ENCODE data around the gene MEGF6. TPM values are rescaled to one million over a fixed set of nuclear protein-coding genes. Genes with fewer than 3 reads are reported as not detected.

Gene MEGF6
- polyA plus RNA-seq, 1 donor (not counting 4 experiments of a cell fraction or from before 2014, with no cell fraction given), result 0.24 TPM

GRCh38 chr1:3508757-3509415 lies 102.4 kb downstream of the MEGF6 start:
- Histone ChIP-seq H3K79me2 (ENCODE audit: control insufficient read depth, insufficient read depth, low read length) (no peaks in the 10 kb centered on the region), H3K9me1 (ENCODE audit: control insufficient read depth, extremely low read depth, insufficient read depth, low read length) (no peaks in the 10 kb centered on the region), H3K27ac (ENCODE audit: control insufficient read depth, insufficient read depth, low read length) (no peak overlapping the region), H3K9ac (ENCODE audit: control insufficient read depth, extremely low read depth, insufficient read depth, low read length) (no peak overlapping the region), H3K9me3 (ENCODE audit: control insufficient read depth, low read depth, low read length) (no peaks in the 10 kb centered on the region), H3K4me3 (ENCODE audit: control insufficient read depth in 2 of 3, extremely low read depth in 1 of 3, insufficient read depth in 2 of 3, low read depth in 1 of 3, low read length in 3 of 3) (no peak overlapping the region), H3K4me1 (ENCODE audit: control insufficient read depth, extremely low read depth, insufficient read depth, low read length) (peaks cover 6% of the 10 kb centered on the region), H3K36me3 (ENCODE audit: control insufficient read depth in 2 of 2, extremely low read depth in 1 of 2, insufficient read depth in 2 of 2, low read length in 2 of 2) (no peaks in the 10 kb centered on the region), H4K20me1 (ENCODE audit: control insufficient read depth, extremely low read depth, insufficient read depth, low read length) (no peaks in the 10 kb centered on the region), H3K27me3 (ENCODE audit: control insufficient read depth, extremely low read depth, insufficient read depth, low read length) (peaks cover 11% of the 10 kb centered on the region), H3K4me2 (ENCODE audit: control insufficient read depth, extremely low read depth, insufficient read depth, low read depth, low read length) (no peak overlapping the region), H2AFZ (ENCODE audit: control insufficient read depth, low read length) (no peak overlapping the region)
- DNase-seq (ENCODE audit: low read depth, low spot score) (no peak), FAIRE-seq (no peak)
- dilution Hi-C loops (cut with MboI; ENCODE audit: extremely low pct_ligation_motif_present, low sequenced_read_pairs), result no loop called here
- TF ChIP-seq CTCF (optimal IDR thresholded peaks at IDR 0.05 in 1 of 3, IDR thresholded peaks at IDR 0.05 in 1 of 3, conservative IDR thresholded peaks at IDR 0.05 in 1 of 3; ENCODE audit: extremely low read depth in 1 of 3, insufficient read depth in 2 of 3, low read length in 3 of 3) (no peak), EZH2 (IDR thresholded peaks at IDR 0.05; ENCODE audit: low read length) (no peak)

- peaks cover 6% of the 10 kb centered on the region for H3K4me1 ChIP-seq (ENCODE audit: control insufficient read depth, extremely low read depth, insufficient read depth, low read length)
These were observed 103.6 kb downstream of the MEGF6 start for GRCh38 chr1:3507636-3508275.

More at GRCh38 chr1:3507636-3508275, 103.6 kb downstream of the MEGF6 start:
- no peaks in the 10 kb centered on the region for H3K79me2 ChIP-seq (ENCODE audit: control insufficient read depth, insufficient read depth, low read length)
- DNase-seq (ENCODE audit: low read depth, low spot score) (no peak), FAIRE-seq (no peak)
- H3K9ac ChIP-seq (ENCODE audit: control insufficient read depth, extremely low read depth, insufficient read depth, low read length), result no peak overlapping the region
- dilution Hi-C loops (cut with MboI; ENCODE audit: extremely low pct_ligation_motif_present, low sequenced_read_pairs), result no loop called here
- H3K4me3 ChIP-seq (ENCODE audit: control insufficient read depth in 2 of 3, extremely low read depth in 1 of 3, insufficient read depth in 2 of 3, low read depth in 1 of 3, low read length in 3 of 3), result no peak overlapping the region
- H3K9me1 ChIP-seq (ENCODE audit: control insufficient read depth, extremely low read depth, insufficient read depth, low read length), result no peaks in the 10 kb centered on the region
- H3K27ac ChIP-seq (ENCODE audit: control insufficient read depth, insufficient read depth, low read length), result no peak overlapping the region
- TF ChIP-seq CTCF (optimal IDR thresholded peaks at IDR 0.05 in 1 of 3, IDR thresholded peaks at IDR 0.05 in 1 of 3, conservative IDR thresholded peaks at IDR 0.05 in 1 of 3; ENCODE audit: extremely low read depth in 1 of 3, insufficient read depth in 2 of 3, low read length in 3 of 3) (no peak), EZH2 (IDR thresholded peaks at IDR 0.05; ENCODE audit: low read length) (no peak)
- no peak overlapping the region for H3K4me2 ChIP-seq (ENCODE audit: control insufficient read depth, extremely low read depth, insufficient read depth, low read depth, low read length)
- no peaks in the 10 kb centered on the region for H3K9me3 ChIP-seq (ENCODE audit: control insufficient read depth, low read depth, low read length)
- no peaks in the 10 kb centered on the region for H4K20me1 ChIP-seq (ENCODE audit: control insufficient read depth, extremely low read depth, insufficient read depth, low read length)
- H3K36me3 ChIP-seq (ENCODE audit: control insufficient read depth in 2 of 2, extremely low read depth in 1 of 2, insufficient read depth in 2 of 2, low read length in 2 of 2), result no peaks in the 10 kb centered on the region
- peaks cover 11% of the 10 kb centered on the region for H3K27me3 ChIP-seq (ENCODE audit: control insufficient read depth, extremely low read depth, insufficient read depth, low read length)
- H2AFZ ChIP-seq (ENCODE audit: control insufficient read depth, low read length), result no peak overlapping the region
